ENCODE measurements around the gene CRYBG2.

The CRYBG2 gene

GRCh38 chr1:26290122-26290881 is 63.6 kb downstream of the CRYBG2 start:
- TF ChIP-seq CTCF (IDR thresholded peaks at IDR 0.05; ENCODE audit: low read depth, low read length, missing control alignments): no peak
- DNase-seq (ENCODE audit: low read depth): no peak
- no peak overlapping the region for H3K4me3 ChIP-seq (ENCODE audit: low read depth, low read length)

GRCh38 chr1:26289158-26290059 is 64.5 kb downstream of the CRYBG2 start:
- no peak for DNase-seq (ENCODE audit: low read depth)
- TF ChIP-seq CTCF (IDR thresholded peaks at IDR 0.05; ENCODE audit: low read depth, low read length, missing control alignments): no peak
- in situ Hi-C loops (cut with HindIII; ENCODE audit: low sequenced_read_pairs): no loop called here
- no peak overlapping the region for H3K4me3 ChIP-seq (ENCODE audit: low read depth, low read length)

More at GRCh38 chr1:26290122-26290881, 63.6 kb downstream of the CRYBG2 start:
- in situ Hi-C loops (cut with HindIII; ENCODE audit: low sequenced_read_pairs): no loop called here

GRCh38 chr1:26288311-26288941 is 65.5 kb downstream of the CRYBG2 start:
- no peak overlapping the region for H3K4me3 ChIP-seq (ENCODE audit: low read depth, low read length)
- no peak for TF ChIP-seq CTCF (IDR thresholded peaks at IDR 0.05; ENCODE audit: low read depth, low read length, missing control alignments)
- in situ Hi-C loops (cut with HindIII; ENCODE audit: low sequenced_read_pairs): no loop called here
- DNase-seq (ENCODE audit: low read depth): no peak

- TF ChIP-seq CTCF (IDR thresholded peaks at IDR 0.05; ENCODE audit: low read depth, low read length, missing control alignments): no peak
- in situ Hi-C loops (cut with HindIII; ENCODE audit: low sequenced_read_pairs): no loop called here
- DNase-seq (ENCODE audit: low read depth): no peak
- no peak overlapping the region for H3K4me3 ChIP-seq (ENCODE audit: low read depth, low read length)
These were observed 66.1 kb downstream of the CRYBG2 start for GRCh38 chr1:26287811-26288210.

- no peak overlapping the region for H3K4me3 ChIP-seq (ENCODE audit: low read depth, low read length)
- no peak for DNase-seq (ENCODE audit: low read depth)
- TF ChIP-seq CTCF (IDR thresholded peaks at IDR 0.05; ENCODE audit: low read depth, low read length, missing control alignments): no peak
- in situ Hi-C loops (cut with HindIII; ENCODE audit: low sequenced_read_pairs): no loop called here
These were observed 66.8 kb downstream of the CRYBG2 start for GRCh38 chr1:26287033-26287711.

- H3K4me3 ChIP-seq (ENCODE audit: low read depth, low read length): no peak overlapping the region
- TF ChIP-seq CTCF (IDR thresholded peaks at IDR 0.05; ENCODE audit: low read depth, low read length, missing control alignments): no peak
- DNase-seq (ENCODE audit: low read depth): no peak
- in situ Hi-C loops (cut with HindIII; ENCODE audit: low sequenced_read_pairs): no loop called here
These were observed 67.9 kb downstream of the CRYBG2 start for GRCh38 chr1:26286064-26286416.

Measured in astrocyte of the cerebellum (primary cell).